NCI-H128 (cell line): ENCODE measurements around the gene ADCY10.
A peak's percentile ranks its signal among the peaks of the same experiment; 100 is the strongest.
"Not testable (repeated sequence)": the region's sequence is repeated elsewhere in the genome, so short reads cannot be mapped to it uniquely, and the experiment has no call there.

Source experiments
- DNase-seq: peaks from one replicate; lab custom pipeline; 2025; ENCODE audit not compliant: unreplicated experiment; lab: John Stamatoyannopoulos, UW

The ADCY10 gene

GRCh38 chr1:167815650-167816049 lies 98.3 kb downstream of the ADCY10 start:
- no peak for DNase-seq

- DNase-seq = no peak
These were observed 101.0 kb downstream of the ADCY10 start for GRCh38 chr1:167812972-167813371.

- DNase-seq = no peak
These were observed 105.2 kb downstream of the ADCY10 start for GRCh38 chr1:167808690-167809089.

- DNase-seq = no peak
These were observed 105.8 kb downstream of the ADCY10 start for GRCh38 chr1:167808104-167808503.

- not testable (repeated sequence) for DNase-seq
These were observed 107.3 kb downstream of the ADCY10 start for GRCh38 chr1:167806676-167807075.

GRCh38 chr1:167806235-167806634 lies 107.7 kb downstream of the ADCY10 start:
- DNase-seq = not testable (repeated sequence)

GRCh38 chr1:167805041-167805556 lies 108.8 kb downstream of the ADCY10 start:
- no peak for DNase-seq

- peak; percentile 58 for DNase-seq
These were observed 110.4 kb downstream of the ADCY10 start for GRCh38 chr1:167803358-167804207.

- DNase-seq = no peak
These were observed 111.7 kb downstream of the ADCY10 start for GRCh38 chr1:167802235-167802634.

- no peak for DNase-seq
These were observed 113.7 kb downstream of the ADCY10 start for GRCh38 chr1:167800251-167800650.

GRCh38 chr1:167799747-167800146 lies 114.2 kb downstream of the ADCY10 start:
- no peak for DNase-seq

- DNase-seq = no peak
These were observed 115.0 kb downstream of the ADCY10 start for GRCh38 chr1:167798952-167799351.

- DNase-seq = no peak
These were observed 116.9 kb downstream of the ADCY10 start for GRCh38 chr1:167797015-167797414.

GRCh38 chr1:167795810-167796740 lies 117.9 kb downstream of the ADCY10 start:
- DNase-seq = no peak

- no peak for DNase-seq
These were observed 119.9 kb downstream of the ADCY10 start for GRCh38 chr1:167794043-167794442.

GRCh38 chr1:167792188-167792565 lies 121.8 kb downstream of the ADCY10 start:
- DNase-seq = no peak

GRCh38 chr1:167791281-167792187 lies 122.4 kb downstream of the ADCY10 start:
- DNase-seq = no peak

GRCh38 chr1:167790117-167790516 lies 123.8 kb downstream of the ADCY10 start:
- no peak for DNase-seq

- DNase-seq = no peak
These were observed 124.4 kb downstream of the ADCY10 start for GRCh38 chr1:167789501-167789900.

GRCh38 chr1:167786502-167786901 lies 127.4 kb downstream of the ADCY10 start:
- DNase-seq = no peak
